Neural cell (in vitro differentiated cells): ENCODE results near the gene RAP2A. TPM values are rescaled to one million over a fixed set of nuclear protein-coding genes. Genes with fewer than 3 reads are reported as not detected.

ENCODE experiments used
- H2AFZ ChIP-seq: fragments of 200-600, 300-800 bp; sonication (generic), shearing (Covaris generic); 2 replicates; pipeline ENCODE4 v1.6.0; 2014; ENCODE audit warnings: low read depth, mild to moderate bottlenecking, antibody characterized with exemption, low read length, moderate library complexity
- H3F3A ChIP-seq: fragments of 200-600 bp; shearing (Covaris generic); 2 replicates; pipeline ENCODE4 v1.6.1; 2016; ENCODE audit warnings: mild to moderate bottlenecking, moderate library complexity, mixed read lengths, antibody characterized with exemption, low read length; ENCODE audit not compliant: insufficient read depth, poor library complexity, severe bottlenecking
- H3K27ac ChIP-seq: fragments of 200-600, 300-800 bp; sonication (generic), shearing (Covaris generic); 2 replicates; pipeline ENCODE4 v1.5.1; 2014; ENCODE audit warnings: mild to moderate bottlenecking, low read length, moderate library complexity
- H3K27me3 ChIP-seq: fragments of 300-800, 200-600 bp; sonication (generic), shearing (Covaris generic); 2 replicates; pipeline ENCODE4 v1.6.0; 2014; ENCODE audit warnings: mild to moderate bottlenecking, low read depth, low read length, moderate library complexity; ENCODE audit not compliant: insufficient read depth
- H3K36me3 ChIP-seq: fragments of 300-800, 200-600 bp; sonication (generic), shearing (Covaris generic); 2 replicates; pipeline ENCODE4 v1.5.1; 2014; ENCODE audit warnings: mild to moderate bottlenecking, antibody characterized with exemption, low read length, moderate library complexity; ENCODE audit not compliant: insufficient read depth
- H3K4me2 ChIP-seq: fragments of 300-800, 200-600 bp; sonication (generic), shearing (Covaris generic); 2 replicates; pipeline ENCODE4 v1.6.0; 2014; ENCODE audit warnings: mild to moderate bottlenecking, low read length
- H3K4me3 ChIP-seq: fragments of 300-800, 200-600 bp; sonication (generic), shearing (Covaris generic); 2 replicates; pipeline ENCODE4 v1.5.1; 2014; ENCODE audit warnings: mild to moderate bottlenecking, low read length, moderate library complexity
- H3K79me2 ChIP-seq: fragments of 200-600 bp; shearing (Covaris generic); replicated peaks from 2 replicates; pipeline ENCODE4 v1.6.0; 2014; ENCODE audit warnings: mild to moderate bottlenecking, low read length, moderate library complexity; ENCODE audit not compliant: insufficient read depth
- H3K9ac ChIP-seq: fragments of 300-800, 200-600 bp; sonication (generic), shearing (Covaris generic); 2 replicates; pipeline ENCODE4 v1.6.1; 2016; ENCODE audit warnings: mild to moderate bottlenecking, low read length, mixed read lengths
- H3K9me2 ChIP-seq: fragments of 200-600 bp; shearing (Covaris generic); 2 replicates; pipeline ENCODE4 v1.6.1; 2016; ENCODE audit warnings: mild to moderate bottlenecking, low read length, mixed read lengths; ENCODE audit not compliant: insufficient read depth
- H3K9me3 ChIP-seq: fragments of 200-600, 300-800 bp; sonication (generic), shearing (Covaris generic); 2 replicates; pipeline ENCODE4 v1.6.1; 2016; ENCODE audit warnings: mild to moderate bottlenecking, mixed run types, low read length, moderate library complexity, mixed read lengths
- H4K20me1 ChIP-seq: fragments of 200-600 bp; shearing (Covaris generic); 2 replicates; pipeline ENCODE4 v1.6.1; 2016; ENCODE audit warnings: mild to moderate bottlenecking, mixed run types; ENCODE audit not compliant: insufficient read depth
- CTCF ChIP-seq: fragments of 450-650 bp; IDR thresholded peaks from 2 replicates; pipeline ENCODE4 v1.5.1; 2014; ENCODE audit warnings: antibody characterized with exemption, mild to moderate bottlenecking, moderate library complexity; ENCODE audit not compliant: poor library complexity, severe bottlenecking
- EP300 ChIP-seq: fragments of 450-650 bp; conservative IDR thresholded peaks from 2 replicates; pipeline ENCODE4 v1.6.1; 2014; ENCODE audit warnings: antibody characterized with exemption, mild to moderate bottlenecking, moderate library complexity; ENCODE audit not compliant: poor library complexity, severe bottlenecking
- EZH2 ChIP-seq: fragments of 200-600, 300-800 bp; shearing (Covaris generic), sonication (generic); IDR thresholded peaks from 2 replicates; pipeline ENCODE4 v1.6.1; 2014; ENCODE audit warnings: antibody characterized with exemption, low read length, borderline replicate concordance, mild to moderate bottlenecking; ENCODE audit not compliant: insufficient read depth, poor library complexity, severe bottlenecking
- MXI1 ChIP-seq: fragments of 450-650 bp; conservative IDR thresholded peaks from 2 replicates; pipeline ENCODE4 v1.6.1; 2014; ENCODE audit warnings: antibody characterized with exemption, mild to moderate bottlenecking; ENCODE audit not compliant: poor library complexity, severe bottlenecking
- POLR2AphosphoS5 ChIP-seq: IDR thresholded peaks from 2 replicates; pipeline ENCODE4 v1.6.1; 2012
- RAD21 ChIP-seq: fragments of 450-650 bp; conservative IDR thresholded peaks from 2 replicates; pipeline ENCODE4 v1.6.1; 2014; ENCODE audit warnings: antibody characterized with exemption, mild to moderate bottlenecking, moderate library complexity
- REST ChIP-seq: IDR thresholded peaks from 2 replicates; pipeline ENCODE4 v1.6.1; 2012; ENCODE audit warnings: borderline replicate concordance
- SMC3 ChIP-seq: fragments of 450-650 bp; conservative IDR thresholded peaks from 2 replicates; pipeline ENCODE4 v1.6.1; 2014; ENCODE audit warnings: antibody characterized with exemption, mild to moderate bottlenecking, moderate library complexity; ENCODE audit not compliant: poor library complexity
- TAF1 ChIP-seq: IDR thresholded peaks from 2 replicates; pipeline ENCODE4 v1.6.1; 2012; ENCODE audit warnings: low read depth
- polyA plus RNA-seq: library from polyadenylated mRNA; depleted of rRNA; stranded (reverse); fragments of >200 nt; gene quantifications from 2 replicates; pipeline ENCODE4 v1.2.3, GENCODE V29; 2014

RAP2A gene
- polyA plus RNA-seq, 1 donor from 2014 or later, result 55.3 TPM

- no peaks in the 10 kb centered on the region for H3F3A ChIP-seq
- no peak overlapping the region for H3K27ac ChIP-seq
- H3K9me3 ChIP-seq, result no peaks in the 10 kb centered on the region
- TF ChIP-seq TAF1, result no peak
- no peak for TF ChIP-seq EP300
- no peak for TF ChIP-seq POLR2AphosphoS5
- TF ChIP-seq REST, result no peak
- TF ChIP-seq CTCF, result no peak
- no peak for TF ChIP-seq RAD21
- no peak for TF ChIP-seq EZH2
- TF ChIP-seq MXI1, result no peak
- no peak for TF ChIP-seq SMC3
- no peaks in the 10 kb centered on the region for H3K27me3 ChIP-seq
- H2AFZ ChIP-seq, result no peak overlapping the region
- H3K4me2 ChIP-seq, result no peak overlapping the region
- no peak overlapping the region for H3K9ac ChIP-seq
- no peak overlapping the region for H3K4me3 ChIP-seq
- no peaks in the 10 kb centered on the region for H3K36me3 ChIP-seq
- H3K79me2 ChIP-seq, result no peaks in the 10 kb centered on the region
- H4K20me1 ChIP-seq, result no peaks in the 10 kb centered on the region
- H3K9me2 ChIP-seq, result no peaks in the 10 kb centered on the region
Measured at GRCh38 chr13:97394542-97394941, 39.4 kb upstream of the RAP2A start.

- Histone ChIP-seq H3K9me3 (no peaks in the 10 kb centered on the region), H3K79me2 (no peaks in the 10 kb centered on the region), H4K20me1 (no peaks in the 10 kb centered on the region), H3K27me3 (no peaks in the 10 kb centered on the region), H2AFZ (no peak overlapping the region), H3F3A (no peaks in the 10 kb centered on the region), H3K9me2 (no peaks in the 10 kb centered on the region), H3K9ac (no peak overlapping the region), H3K4me3 (no peak overlapping the region), H3K36me3 (no peaks in the 10 kb centered on the region), H3K4me2 (no peak overlapping the region), H3K27ac (no peak overlapping the region)
- TF ChIP-seq MXI1 (no peak), TAF1 (no peak), RAD21 (no peak), REST (no peak), POLR2AphosphoS5 (no peak), EP300 (no peak), CTCF (no peak), EZH2 (no peak), SMC3 (no peak)
Measured at GRCh38 chr13:97395447-97396136, 38.4 kb upstream of the RAP2A start.
